MM.1S (cell line): ENCODE measurements around the gene MAN1C1.

ENCODE experiments used
- DNase-seq: peaks from one replicate; pipeline ENCODE4 v3.0.0-alpha.2; 2015
- H2AFZ ChIP-seq: fragments of 300-600 bp; sonication (generic); 2 replicates; pipeline ENCODE4 v1.6.0; 2016; ENCODE audit warnings: antibody characterized with exemption, low read length
- H3F3A ChIP-seq: fragments of 300-600 bp; sonication (generic); 2 replicates; pipeline ENCODE4 v1.6.1; 2016; ENCODE audit warnings: mild to moderate bottlenecking, antibody characterized with exemption, low read length, moderate library complexity, mixed read lengths; ENCODE audit not compliant: insufficient read depth
- H3K27ac ChIP-seq: fragments of 300-600 bp; sonication (generic); 2 replicates; pipeline ENCODE4 v1.5.1; 2016; ENCODE audit warnings: mild to moderate bottlenecking, low read length
- H3K27me3 ChIP-seq: fragments of 300-600 bp; sonication (generic); replicated peaks from 2 replicates; pipeline ENCODE4 v1.6.0; 2016; ENCODE audit warnings: low read length; ENCODE audit not compliant: insufficient read depth
- H3K36me3 ChIP-seq: fragments of 300-600 bp; sonication (generic); replicated peaks from 2 replicates; pipeline ENCODE4 v1.6.1; 2016; ENCODE audit warnings: mild to moderate bottlenecking, low read length, mixed read lengths; ENCODE audit not compliant: insufficient read depth
- H3K4me1 ChIP-seq: fragments of 300-600 bp; sonication (generic); 2 replicates; pipeline ENCODE4 v1.6.1; 2016; ENCODE audit warnings: low read length, mixed read lengths
- H3K4me2 ChIP-seq: fragments of 300-600 bp; sonication (generic); 2 replicates; pipeline ENCODE4 v1.6.0; 2016; ENCODE audit warnings: low read depth, low read length
- H3K4me3 ChIP-seq: fragments of 300-600 bp; sonication (generic); 2 replicates; pipeline ENCODE4 v1.5.1; 2016; ENCODE audit warnings: low read length, mixed read lengths
- H3K79me2 ChIP-seq: fragments of 300-600 bp; sonication (generic); 2 replicates; pipeline ENCODE4 v1.6.1; 2016; ENCODE audit warnings: mixed run types, low read length, mixed read lengths
- H3K9ac ChIP-seq: fragments of 300-600 bp; sonication (generic); 2 replicates; pipeline ENCODE4 v1.6.1; 2016; ENCODE audit warnings: low read length, mixed read lengths
- H3K9me2 ChIP-seq: fragments of 300-600 bp; sonication (generic); replicated peaks from 2 replicates; pipeline ENCODE4 v1.6.1; 2016; ENCODE audit warnings: mild to moderate bottlenecking, low read length, mixed read lengths; ENCODE audit not compliant: insufficient read depth
- H3K9me3 ChIP-seq: fragments of 300-600 bp; sonication (generic); replicated peaks from 2 replicates; pipeline ENCODE4 v1.6.1; 2016; ENCODE audit warnings: mild to moderate bottlenecking, low read length, mixed read lengths; ENCODE audit not compliant: insufficient read depth
- H4K20me1 ChIP-seq: fragments of 300-600 bp; sonication (generic); 2 replicates; pipeline ENCODE4 v1.6.1; 2016; ENCODE audit warnings: mild to moderate bottlenecking, low read length, moderate library complexity, mixed read lengths; ENCODE audit not compliant: insufficient read depth
- EZH2 ChIP-seq: fragments of 300-600 bp; sonication (generic); optimal IDR thresholded peaks from 2 replicates; pipeline ENCODE3; 2017; ENCODE audit warnings: low read depth, mild to moderate bottlenecking, antibody characterized with exemption, low read length, mixed read lengths
- EZH2phosphoT487 ChIP-seq: fragments of 300-600 bp; sonication (generic); IDR thresholded peaks from 2 replicates; pipeline ENCODE4 v1.6.1; 2018; ENCODE audit warnings: antibody characterized with exemption, low read length
- TF ChIP-seq, protein P1 (sequence below): fragments of 300-600 bp; sonication (generic); IDR thresholded peaks from 2 replicates; pipeline ENCODE4 v1.5.1; 2016; ENCODE audit warnings: antibody characterized with exemption, low read length, mixed read lengths

Gene MAN1C1

DNA sequence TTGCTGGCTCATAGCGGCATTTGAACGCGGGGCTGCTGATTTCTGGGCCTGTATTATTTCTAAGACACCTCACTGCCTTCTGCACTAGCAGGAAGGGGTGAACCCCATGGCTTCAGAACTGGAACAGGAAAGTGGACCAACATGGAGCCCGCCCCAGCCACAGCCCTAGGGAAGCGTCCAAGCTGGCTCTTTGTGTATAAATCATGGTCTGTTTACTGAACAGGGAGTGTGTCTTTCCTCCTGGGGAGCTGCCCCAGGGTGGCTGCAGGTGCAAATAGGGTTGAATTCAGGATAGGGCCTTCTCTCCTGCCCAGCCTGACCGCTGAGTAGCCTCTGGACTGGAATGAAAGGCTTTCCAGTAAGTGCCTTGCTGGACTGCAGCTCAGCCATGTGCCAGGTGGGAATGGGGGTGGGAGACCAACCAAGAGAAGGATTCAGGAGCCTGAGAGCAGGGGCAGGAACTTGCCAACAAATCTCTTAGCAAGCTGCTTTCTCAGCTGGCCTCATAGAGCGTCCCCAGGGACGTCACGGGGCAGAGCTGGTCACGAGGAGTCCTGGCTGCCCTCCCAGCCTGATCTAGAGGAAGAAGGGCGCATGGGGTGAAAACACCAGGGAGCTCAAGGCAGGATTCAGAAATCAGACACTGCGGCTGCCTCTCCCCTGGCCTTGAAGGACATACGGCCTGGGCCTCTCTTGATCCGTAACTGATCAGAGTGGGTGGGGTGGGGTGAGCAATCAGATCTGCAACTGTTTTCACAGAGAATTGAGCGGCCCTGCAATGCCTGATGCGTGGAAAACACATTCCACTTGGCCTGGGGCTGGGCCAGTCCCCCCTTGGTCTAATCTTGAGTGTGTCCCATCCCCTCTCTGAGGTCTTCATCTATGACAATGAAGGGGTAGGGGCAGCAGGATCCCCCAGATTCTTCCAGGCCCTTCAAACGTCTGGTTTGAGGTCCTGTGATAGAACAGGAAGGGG is 126.9 kb downstream of the MAN1C1 start:
- no peaks in the 10 kb centered on the region for H3K9me3 ChIP-seq
- no peaks in the 10 kb centered on the region for H3K9me2 ChIP-seq
- no peaks in the 10 kb centered on the region for H3F3A ChIP-seq
- H2AFZ ChIP-seq, result no peak overlapping the region
- H3K27me3 ChIP-seq, result no peaks in the 10 kb centered on the region
- no peaks in the 10 kb centered on the region for H4K20me1 ChIP-seq
- TF ChIP-seq EZH2, result no peak
- TF ChIP-seq, protein P1, sequence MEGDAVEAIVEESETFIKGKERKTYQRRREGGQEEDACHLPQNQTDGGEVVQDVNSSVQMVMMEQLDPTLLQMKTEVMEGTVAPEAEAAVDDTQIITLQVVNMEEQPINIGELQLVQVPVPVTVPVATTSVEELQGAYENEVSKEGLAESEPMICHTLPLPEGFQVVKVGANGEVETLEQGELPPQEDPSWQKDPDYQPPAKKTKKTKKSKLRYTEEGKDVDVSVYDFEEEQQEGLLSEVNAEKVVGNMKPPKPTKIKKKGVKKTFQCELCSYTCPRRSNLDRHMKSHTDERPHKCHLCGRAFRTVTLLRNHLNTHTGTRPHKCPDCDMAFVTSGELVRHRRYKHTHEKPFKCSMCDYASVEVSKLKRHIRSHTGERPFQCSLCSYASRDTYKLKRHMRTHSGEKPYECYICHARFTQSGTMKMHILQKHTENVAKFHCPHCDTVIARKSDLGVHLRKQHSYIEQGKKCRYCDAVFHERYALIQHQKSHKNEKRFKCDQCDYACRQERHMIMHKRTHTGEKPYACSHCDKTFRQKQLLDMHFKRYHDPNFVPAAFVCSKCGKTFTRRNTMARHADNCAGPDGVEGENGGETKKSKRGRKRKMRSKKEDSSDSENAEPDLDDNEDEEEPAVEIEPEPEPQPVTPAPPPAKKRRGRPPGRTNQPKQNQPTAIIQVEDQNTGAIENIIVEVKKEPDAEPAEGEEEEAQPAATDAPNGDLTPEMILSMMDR, result no peak
- TF ChIP-seq EZH2phosphoT487, result no peak
- no peak overlapping the region for H3K4me2 ChIP-seq
- H3K4me3 ChIP-seq, result no peak overlapping the region
- no peaks in the 10 kb centered on the region for H3K4me1 ChIP-seq
- no peaks in the 10 kb centered on the region for H3K36me3 ChIP-seq
- H3K79me2 ChIP-seq, result no peaks in the 10 kb centered on the region
- no peak for DNase-seq
- H3K27ac ChIP-seq, result no peak overlapping the region
- H3K9ac ChIP-seq, result no peak overlapping the region

DNA sequence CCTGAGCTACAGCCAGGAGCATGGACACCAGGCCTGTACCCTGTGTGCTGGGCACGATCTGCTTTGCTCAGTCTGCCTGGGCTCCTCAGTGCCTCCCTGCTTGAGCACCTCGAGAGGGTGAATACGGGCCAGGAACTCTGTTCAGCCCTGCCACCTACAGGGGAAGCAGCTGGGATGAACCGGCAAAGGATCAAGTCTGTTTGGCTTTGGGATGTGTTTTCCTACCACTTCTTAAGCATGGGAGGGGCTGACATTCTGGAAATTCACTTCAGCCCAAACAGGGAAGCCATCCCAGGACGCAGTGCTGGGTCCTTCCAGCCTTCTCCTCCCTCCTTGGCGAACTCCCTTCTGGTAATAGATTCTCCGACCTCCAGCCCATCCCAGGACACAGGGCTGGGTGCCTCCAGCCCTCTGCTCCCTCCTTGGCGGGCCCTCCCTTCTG is 127.6 kb downstream of the MAN1C1 start:
- Histone ChIP-seq H3K36me3 (no peaks in the 10 kb centered on the region), H3K79me2 (no peaks in the 10 kb centered on the region), H3F3A (no peaks in the 10 kb centered on the region), H3K27ac (no peak overlapping the region), H3K27me3 (no peaks in the 10 kb centered on the region), H3K4me3 (no peak overlapping the region), H4K20me1 (no peaks in the 10 kb centered on the region), H3K9ac (no peak overlapping the region), H3K4me1 (no peaks in the 10 kb centered on the region), H2AFZ (no peak overlapping the region), H3K9me2 (no peaks in the 10 kb centered on the region), H3K9me3 (no peaks in the 10 kb centered on the region), H3K4me2 (no peak overlapping the region)
- no peak for DNase-seq
- TF ChIP-seq, protein P1, result no peak
- TF ChIP-seq EZH2phosphoT487, result no peak
- TF ChIP-seq EZH2, result no peak

DNA sequence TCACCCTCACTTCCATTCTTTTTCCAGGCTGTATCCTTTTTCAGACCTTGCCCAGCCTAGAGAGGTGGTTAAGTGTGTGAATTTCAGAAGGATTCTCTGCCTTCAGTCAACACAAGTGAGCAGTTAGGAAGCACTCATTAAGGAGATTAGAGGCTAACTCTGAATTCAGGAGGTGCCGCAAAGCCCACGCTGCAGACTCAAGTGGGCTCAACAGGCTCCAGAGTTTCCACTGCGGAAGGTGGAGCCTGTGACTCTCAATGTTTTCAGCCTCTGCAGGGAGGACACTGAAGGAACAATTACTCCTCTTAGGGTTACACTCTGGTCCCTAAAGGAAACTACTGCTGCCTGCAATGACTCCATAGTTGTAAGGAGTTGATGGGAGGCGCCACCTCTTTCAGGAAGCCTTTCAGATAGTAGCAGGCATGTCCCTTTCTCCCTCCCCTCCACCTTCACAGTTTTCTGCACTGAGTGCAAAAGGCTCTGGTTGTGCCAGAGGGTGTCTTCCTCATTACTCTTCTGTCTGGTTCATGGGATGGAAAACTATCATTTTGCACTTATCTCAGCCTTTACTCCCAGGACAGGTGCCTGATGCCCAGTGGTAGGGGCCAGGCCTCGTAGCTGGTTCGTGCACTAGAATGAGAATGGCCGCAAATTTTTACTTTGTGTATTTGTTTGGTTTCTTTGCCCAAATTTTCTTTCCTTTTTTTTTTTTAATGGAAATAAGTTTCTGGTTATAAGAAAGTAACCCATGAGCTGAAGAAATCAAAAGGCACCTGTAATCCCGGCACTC is 128.2 kb downstream of the MAN1C1 start:
- Histone ChIP-seq H3K79me2 (no peaks in the 10 kb centered on the region), H3K9ac (no peak overlapping the region), H3K27me3 (no peaks in the 10 kb centered on the region), H3K9me3 (no peaks in the 10 kb centered on the region), H4K20me1 (no peaks in the 10 kb centered on the region), H3F3A (no peaks in the 10 kb centered on the region), H3K36me3 (no peaks in the 10 kb centered on the region), H2AFZ (no peak overlapping the region), H3K4me3 (no peak overlapping the region), H3K4me1 (no peaks in the 10 kb centered on the region), H3K27ac (no peak overlapping the region), H3K9me2 (no peaks in the 10 kb centered on the region), H3K4me2 (no peak overlapping the region)
- no peak for DNase-seq
- TF ChIP-seq, protein P1, result no peak
- no peak for TF ChIP-seq EZH2
- no peak for TF ChIP-seq EZH2phosphoT487
